ENCODE measurements around the gene GBF1. TPM values are rescaled to one million over a fixed set of nuclear protein-coding genes. Genes with fewer than 3 reads are reported as not detected.
A peak's percentile ranks its signal among the peaks of the same experiment; 100 is the strongest.

The GBF1 gene
- total RNA-seq, 2 donors from 2014 or later = 42.8 to 44.6 TPM

DNA sequence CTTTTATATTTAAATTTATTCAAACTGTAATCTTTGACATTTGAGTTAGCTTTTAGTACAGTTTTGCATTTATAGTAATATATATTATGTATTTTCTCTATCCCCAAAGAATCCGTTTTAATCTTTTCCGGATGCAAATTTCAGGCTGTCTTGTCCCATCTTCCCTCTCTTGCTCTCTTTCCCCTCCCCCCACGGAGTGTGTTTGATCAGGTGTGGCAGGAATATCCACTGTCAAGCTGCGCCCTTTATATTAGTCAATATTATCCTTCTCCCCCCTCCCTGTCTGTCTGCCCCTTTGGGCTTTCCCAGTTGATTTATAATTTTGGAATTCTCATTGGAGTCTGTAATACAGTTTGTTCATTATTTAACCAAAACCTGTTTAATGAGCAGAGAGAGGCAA is 19.0 kb downstream of the GBF1 start:
- ATAC-seq = no peak
- Mint-ChIP-seq H3K27ac (peak overlapping the region; percentile 60), H3K4me3 (no peak overlapping the region)

DNA sequence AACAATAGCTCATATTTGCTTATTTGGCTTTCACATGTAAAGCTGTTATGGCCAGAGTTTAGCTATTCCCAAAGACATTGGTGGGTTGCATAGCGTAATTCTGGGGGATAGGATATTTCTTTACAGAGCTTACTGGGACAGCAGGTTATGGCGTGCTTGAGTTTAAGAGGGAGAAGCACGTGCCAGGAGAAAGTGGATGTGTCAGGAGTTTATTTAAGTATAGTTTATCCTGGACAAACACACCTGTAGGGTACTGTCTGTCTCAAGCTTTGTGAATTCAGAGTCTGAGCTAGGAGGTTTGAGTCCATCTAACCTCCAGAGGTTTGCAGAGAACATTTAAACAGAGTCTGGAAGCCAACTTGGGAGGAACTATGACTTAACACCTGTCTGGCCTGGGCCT is 21.3 kb downstream of the GBF1 start:
- ATAC-seq (no peak), DNase-seq (no peak)
- no peak overlapping the region for H3K27ac Mint-ChIP-seq
- H3K4me3 Mint-ChIP-seq = no peak overlapping the region
- H3K36me3 Mint-ChIP-seq (ENCODE audit: low read depth) = peaks cover 2% of the 10 kb centered on the region
- peaks cover 28% of the 10 kb centered on the region for H3K4me1 Mint-ChIP-seq
- H3K27me3 Mint-ChIP-seq = no peaks in the 10 kb centered on the region
- H3K9me3 ChIP-seq (ENCODE audit: control insufficient read depth, low read length, poor library complexity, severe bottlenecking) = no peaks in the 10 kb centered on the region

More for the DNA sequence above, 19.0 kb downstream of the GBF1 start:
- H3K36me3 Mint-ChIP-seq (ENCODE audit: low read depth) = peaks cover 2% of the 10 kb centered on the region
- DNase-seq = no peak
- H3K27me3 Mint-ChIP-seq = no peaks in the 10 kb centered on the region
- H3K4me1 Mint-ChIP-seq = peaks cover 28% of the 10 kb centered on the region
- no peaks in the 10 kb centered on the region for H3K9me3 ChIP-seq (ENCODE audit: control insufficient read depth, low read length, poor library complexity, severe bottlenecking)

DNA sequence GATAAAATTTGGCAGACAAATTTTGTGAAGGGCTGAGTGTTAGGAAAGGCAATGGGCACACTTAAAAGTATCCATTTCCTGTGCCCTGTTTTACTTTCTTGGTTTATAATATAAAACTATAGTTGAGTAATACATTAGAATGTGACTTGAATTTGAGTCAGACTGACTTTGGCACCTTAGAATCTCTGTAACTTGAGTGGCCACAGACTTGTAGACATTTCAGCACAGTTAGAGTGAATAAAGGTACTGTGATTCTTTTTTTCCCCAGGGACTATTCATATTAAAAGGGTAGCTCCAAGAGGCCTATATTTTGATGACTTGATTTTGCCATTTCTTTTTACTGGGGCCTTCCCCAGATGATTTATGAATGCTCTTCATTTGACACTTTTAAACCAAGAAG is 22.4 kb downstream of the GBF1 start:
- ATAC-seq (no peak), DNase-seq (no peak)
- Mint-ChIP-seq H3K4me3 (no peak overlapping the region), H3K36me3 (ENCODE audit: low read depth) (peaks cover 2% of the 10 kb centered on the region), H3K27ac (peak overlapping the region; percentile 72), H3K4me1 (peaks cover 30% of the 10 kb centered on the region), H3K27me3 (no peaks in the 10 kb centered on the region)
- H3K9me3 ChIP-seq (ENCODE audit: control insufficient read depth, low read length, poor library complexity, severe bottlenecking) = no peaks in the 10 kb centered on the region

DNA sequence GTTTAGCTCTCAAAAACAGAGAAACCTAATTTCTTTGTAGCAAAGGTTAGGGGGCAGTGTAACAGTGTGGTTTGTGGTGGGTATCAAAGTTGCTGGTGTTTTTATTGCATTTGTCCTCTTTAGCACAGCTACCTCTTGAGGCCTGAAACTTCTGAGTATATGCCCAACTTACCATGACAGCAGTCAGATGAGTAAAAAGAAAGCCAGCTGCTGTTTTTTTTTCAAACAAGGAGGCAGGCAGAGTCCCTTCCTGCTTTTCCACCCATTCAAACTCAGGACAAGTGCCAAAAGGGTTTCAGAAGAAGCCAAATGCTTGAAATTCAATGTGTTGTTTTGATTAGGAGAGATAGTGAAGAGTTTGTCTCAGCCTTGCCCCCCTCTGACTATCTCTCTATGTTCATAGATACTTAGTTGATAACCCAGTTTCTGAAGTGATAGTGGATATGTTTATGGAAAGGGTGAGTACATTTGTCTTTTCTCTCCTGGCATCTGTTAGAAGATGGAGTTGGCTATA is 23.1 kb downstream of the GBF1 start:
- DNase-seq = no peak
- peaks cover 2% of the 10 kb centered on the region for H3K36me3 Mint-ChIP-seq (ENCODE audit: low read depth)
- no peaks in the 10 kb centered on the region for H3K9me3 ChIP-seq (ENCODE audit: control insufficient read depth, low read length, poor library complexity, severe bottlenecking)
- ATAC-seq = no peak
- no peak overlapping the region for H3K4me3 Mint-ChIP-seq
- no peaks in the 10 kb centered on the region for H3K27me3 Mint-ChIP-seq
- H3K27ac Mint-ChIP-seq = no peak overlapping the region
- peaks cover 32% of the 10 kb centered on the region for H3K4me1 Mint-ChIP-seq

DNA sequence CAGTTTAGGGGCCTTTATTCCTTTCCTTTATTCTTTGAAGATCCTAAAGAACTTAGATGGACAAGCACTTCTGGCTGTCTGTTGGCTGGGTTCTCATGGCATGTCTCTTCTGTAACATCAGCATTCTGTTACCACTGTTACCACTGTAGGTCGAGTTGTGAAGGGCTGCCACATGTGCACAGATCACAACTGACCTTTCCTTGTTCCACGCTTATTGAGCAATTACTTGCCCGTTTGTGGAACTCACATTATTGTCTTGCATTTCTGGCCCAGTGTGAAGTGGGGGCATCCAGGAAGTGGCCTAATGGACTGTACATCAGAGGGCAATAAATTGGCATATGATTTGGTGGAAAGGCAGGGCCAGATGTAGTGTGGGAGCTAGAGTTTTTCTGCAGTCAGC is 23.7 kb downstream of the GBF1 start:
- ATAC-seq = no peak
- Mint-ChIP-seq H3K27me3 (no peaks in the 10 kb centered on the region), H3K36me3 (ENCODE audit: low read depth) (peaks cover 2% of the 10 kb centered on the region), H3K27ac (peak overlapping the region; percentile 49), H3K4me1 (peaks cover 36% of the 10 kb centered on the region), H3K4me3 (no peak overlapping the region)
- H3K9me3 ChIP-seq (ENCODE audit: control insufficient read depth, low read length, poor library complexity, severe bottlenecking) = no peaks in the 10 kb centered on the region
- DNase-seq = no peak

DNA sequence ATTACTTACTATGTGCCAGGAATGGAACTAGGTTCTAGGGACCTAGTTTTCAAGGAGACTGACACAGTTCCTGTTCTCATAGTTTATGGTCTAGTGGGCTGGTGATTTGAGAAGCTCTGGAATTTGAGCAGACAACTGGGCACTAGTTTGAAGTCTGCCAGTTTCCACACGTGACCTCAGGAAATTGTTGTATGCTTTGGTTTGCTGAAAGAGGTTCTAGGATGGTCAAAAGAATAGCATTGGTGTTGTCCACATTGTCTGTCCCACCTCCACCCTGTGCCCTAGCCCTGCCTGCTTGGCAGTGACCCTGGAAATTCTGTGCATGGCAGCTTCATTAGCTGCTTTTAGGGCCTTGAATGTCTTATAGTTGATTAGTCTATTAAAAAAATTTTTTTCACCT is 28.7 kb downstream of the GBF1 start:
- Mint-ChIP-seq H3K27ac (no peak overlapping the region), H3K27me3 (no peaks in the 10 kb centered on the region), H3K36me3 (ENCODE audit: low read depth) (no peaks in the 10 kb centered on the region), H3K4me1 (peaks cover 20% of the 10 kb centered on the region), H3K4me3 (no peak overlapping the region)
- no peaks in the 10 kb centered on the region for H3K9me3 ChIP-seq (ENCODE audit: control insufficient read depth, low read length, poor library complexity, severe bottlenecking)
- DNase-seq (no peak), ATAC-seq (no peak)

DNA sequence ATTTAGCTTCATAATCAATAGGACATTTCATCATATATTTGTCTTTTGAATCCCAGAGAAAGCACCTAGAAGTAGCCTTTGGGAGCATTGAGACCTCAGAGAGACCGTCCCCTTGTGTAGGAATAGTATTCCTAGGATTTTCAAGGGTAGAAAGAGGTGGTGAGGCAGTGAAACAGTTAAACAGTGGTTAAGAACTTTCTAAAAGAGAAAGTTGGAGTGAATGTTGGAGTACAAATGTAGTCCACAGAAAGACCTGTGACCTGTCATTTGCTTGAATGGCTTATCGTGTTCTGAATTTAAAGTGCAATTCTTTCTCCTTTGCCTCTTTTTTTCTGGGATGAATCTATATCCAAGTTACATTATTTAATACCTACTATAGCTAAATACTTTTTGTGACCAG is 30.0 kb downstream of the GBF1 start:
- Mint-ChIP-seq H3K27ac (no peak overlapping the region), H3K4me1 (peaks cover 25% of the 10 kb centered on the region), H3K27me3 (no peaks in the 10 kb centered on the region), H3K36me3 (ENCODE audit: low read depth) (no peaks in the 10 kb centered on the region), H3K4me3 (no peak overlapping the region)
- ATAC-seq = no peak
- no peaks in the 10 kb centered on the region for H3K9me3 ChIP-seq (ENCODE audit: control insufficient read depth, low read length, poor library complexity, severe bottlenecking)
- DNase-seq = no peak

DNA sequence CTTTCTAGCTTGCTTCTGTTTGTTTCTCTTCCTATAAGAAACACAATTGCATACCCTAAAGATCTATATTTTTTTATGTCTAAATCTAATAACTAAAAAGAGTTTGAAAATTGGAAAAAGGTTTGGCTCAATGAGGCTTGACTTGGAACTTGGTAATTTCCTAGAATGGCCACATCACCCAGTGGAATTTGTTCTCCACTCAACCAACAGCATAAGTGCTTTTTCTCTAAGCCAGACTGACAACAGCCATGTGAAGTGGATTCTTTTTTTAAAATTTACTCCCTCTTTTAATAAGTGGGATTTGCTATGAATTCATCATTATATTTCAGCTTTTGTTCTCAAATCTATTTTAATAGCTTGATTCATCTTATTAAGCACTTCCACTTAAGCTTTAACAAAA is 33.8 kb downstream of the GBF1 start:
- Mint-ChIP-seq H3K36me3 (ENCODE audit: low read depth) (no peaks in the 10 kb centered on the region), H3K27me3 (no peaks in the 10 kb centered on the region), H3K4me3 (no peak overlapping the region), H3K27ac (no peak overlapping the region), H3K4me1 (peaks cover 36% of the 10 kb centered on the region)
- no peak for DNase-seq
- no peaks in the 10 kb centered on the region for H3K9me3 ChIP-seq (ENCODE audit: control insufficient read depth, low read length, poor library complexity, severe bottlenecking)
- no peak for ATAC-seq

DNA sequence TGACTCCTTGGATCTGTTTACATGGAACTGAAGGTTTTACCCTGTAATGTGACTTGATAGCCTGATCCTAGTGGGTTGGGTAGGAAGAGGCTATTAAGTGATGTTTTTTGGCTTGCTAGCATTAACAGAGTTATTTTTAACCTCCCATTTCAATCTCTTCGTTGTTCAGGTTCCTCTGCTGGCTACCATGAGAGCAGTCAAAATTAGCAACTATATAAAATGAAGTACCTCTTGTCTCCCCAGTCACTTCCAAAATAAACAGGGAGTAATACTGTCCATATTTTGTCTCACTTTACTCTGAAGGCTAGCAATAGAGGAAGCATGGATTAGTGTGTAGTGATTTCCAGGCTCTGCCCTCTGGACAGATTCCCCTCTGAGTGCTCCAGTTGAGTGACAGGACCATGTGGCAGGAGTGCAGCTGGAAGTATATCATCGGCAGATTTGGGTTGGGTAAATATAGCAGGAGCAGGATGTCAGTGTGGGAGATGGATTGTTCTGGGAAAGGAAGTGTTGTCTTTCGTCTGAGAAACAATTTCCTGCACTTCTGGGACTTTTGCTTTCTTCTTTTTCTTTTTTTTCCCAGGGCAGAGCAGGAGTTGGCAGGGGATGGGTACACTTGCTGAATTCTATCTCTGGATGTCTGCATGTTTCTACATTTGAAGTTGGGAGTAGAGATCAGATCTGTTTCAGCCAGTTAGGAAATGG is 35.2 kb downstream of the GBF1 start:
- H3K4me3 Mint-ChIP-seq = peak overlapping the region; percentile 31
- H3K36me3 Mint-ChIP-seq (ENCODE audit: low read depth) = peaks cover 2% of the 10 kb centered on the region
- no peak for DNase-seq
- no peak for ATAC-seq
- H3K27me3 Mint-ChIP-seq = no peaks in the 10 kb centered on the region
- no peaks in the 10 kb centered on the region for H3K9me3 ChIP-seq (ENCODE audit: control insufficient read depth, low read length, poor library complexity, severe bottlenecking)
- peaks cover 46% of the 10 kb centered on the region for H3K4me1 Mint-ChIP-seq
- peak overlapping the region; percentile 84 for H3K27ac Mint-ChIP-seq

DNA sequence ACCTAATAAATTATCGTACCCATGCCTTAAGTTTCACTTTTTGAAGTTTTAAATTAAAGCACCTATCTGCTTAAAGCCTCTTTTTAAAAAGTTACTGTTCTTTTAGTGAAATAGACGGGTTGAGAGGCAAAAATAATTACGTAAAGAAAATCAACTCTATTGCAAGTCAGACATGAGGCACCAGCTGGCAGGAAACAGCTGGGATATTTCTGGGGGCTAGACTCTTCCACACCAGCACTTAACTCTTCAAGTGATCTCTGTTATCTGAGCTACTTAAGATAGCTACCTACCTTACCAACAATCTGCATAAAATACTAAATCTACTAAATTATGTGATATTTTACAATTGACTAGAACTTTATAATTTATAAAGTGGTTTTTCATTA is 35.8 kb downstream of the GBF1 start:
- H3K9me3 ChIP-seq (ENCODE audit: control insufficient read depth, low read length, poor library complexity, severe bottlenecking) = no peaks in the 10 kb centered on the region
- Mint-ChIP-seq H3K4me3 (no peak overlapping the region), H3K27ac (peak overlapping the region; percentile 84), H3K36me3 (ENCODE audit: low read depth) (peaks cover 2% of the 10 kb centered on the region), H3K4me1 (peaks cover 49% of the 10 kb centered on the region), H3K27me3 (no peaks in the 10 kb centered on the region)
- ATAC-seq (no peak), DNase-seq (no peak)

DNA sequence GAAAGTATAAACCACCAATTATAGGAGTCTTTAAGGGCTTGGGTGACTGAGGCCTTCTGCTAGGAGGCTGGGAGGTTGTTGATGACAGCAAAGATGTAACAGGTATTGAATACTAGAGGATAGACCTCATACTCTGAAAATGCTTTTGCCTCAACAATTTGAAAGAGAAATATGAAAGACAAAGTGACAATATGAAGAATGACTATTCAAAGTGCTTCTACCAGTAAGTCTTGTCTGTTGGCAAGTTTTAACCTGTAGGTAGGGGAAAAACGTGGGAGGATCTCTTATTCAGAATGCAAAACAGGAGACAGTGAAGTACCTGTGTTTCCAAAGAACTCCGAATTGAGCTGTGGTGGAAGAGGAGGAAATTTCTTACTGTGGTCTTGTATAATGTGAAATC is 38.2 kb downstream of the GBF1 start:
- H3K4me1 Mint-ChIP-seq = peaks cover 50% of the 10 kb centered on the region
- H3K9me3 ChIP-seq (ENCODE audit: control insufficient read depth, low read length, poor library complexity, severe bottlenecking) = no peaks in the 10 kb centered on the region
- peaks cover 2% of the 10 kb centered on the region for H3K36me3 Mint-ChIP-seq (ENCODE audit: low read depth)
- ATAC-seq (no peak), DNase-seq (no peak)
- no peaks in the 10 kb centered on the region for H3K27me3 Mint-ChIP-seq
- H3K4me3 Mint-ChIP-seq = peak overlapping the region; percentile 59
- peak overlapping the region; percentile 79 for H3K27ac Mint-ChIP-seq

DNA sequence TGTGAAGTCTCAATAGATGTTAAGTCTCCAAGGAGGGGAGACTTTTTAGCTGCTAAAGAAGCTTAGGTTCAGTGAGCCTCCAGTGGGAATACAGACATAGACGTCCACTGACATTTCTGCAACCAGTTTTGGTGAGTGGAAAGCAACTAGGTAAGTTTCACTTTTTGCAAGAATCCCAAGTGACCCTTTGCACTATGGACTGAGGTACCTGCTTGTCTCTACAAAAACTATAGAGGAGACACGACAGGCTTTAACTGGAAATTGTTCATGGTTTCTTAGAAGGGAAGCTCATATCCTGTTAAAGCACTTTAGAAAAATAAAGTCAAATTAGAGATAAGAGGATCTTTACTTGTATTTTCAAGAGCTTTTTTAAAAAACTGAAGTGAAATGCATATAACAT is 38.6 kb downstream of the GBF1 start:
- no peaks in the 10 kb centered on the region for H3K9me3 ChIP-seq (ENCODE audit: control insufficient read depth, low read length, poor library complexity, severe bottlenecking)
- Mint-ChIP-seq H3K36me3 (ENCODE audit: low read depth) (peaks cover 2% of the 10 kb centered on the region), H3K4me3 (no peak overlapping the region), H3K27ac (peak overlapping the region; percentile 79), H3K27me3 (no peaks in the 10 kb centered on the region), H3K4me1 (peaks cover 47% of the 10 kb centered on the region)
- ATAC-seq (no peak), DNase-seq (no peak)

DNA sequence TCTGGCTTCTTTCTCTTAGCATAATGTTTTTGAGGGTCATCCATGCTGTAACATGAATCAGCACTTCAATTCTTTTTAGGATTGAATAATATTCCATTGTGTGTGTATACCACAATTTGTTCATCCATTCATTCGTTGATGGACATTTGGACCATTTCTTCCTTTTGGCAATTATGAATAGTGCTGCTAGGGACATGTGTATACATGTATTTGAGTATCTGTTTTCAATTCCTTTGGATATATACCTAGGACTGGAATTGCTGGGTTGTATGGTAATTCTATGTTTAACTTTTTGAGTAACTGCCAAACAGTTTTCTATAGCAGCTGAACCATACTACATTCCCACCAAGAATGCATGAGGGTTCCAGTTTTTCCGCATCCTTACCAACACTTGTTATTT is 39.2 kb downstream of the GBF1 start:
- no peak for DNase-seq
- ATAC-seq = no peak
- no peaks in the 10 kb centered on the region for H3K9me3 ChIP-seq (ENCODE audit: control insufficient read depth, low read length, poor library complexity, severe bottlenecking)
- H3K36me3 Mint-ChIP-seq (ENCODE audit: low read depth) = peaks cover 2% of the 10 kb centered on the region
- H3K4me3 Mint-ChIP-seq = no peak overlapping the region
- H3K27me3 Mint-ChIP-seq = no peaks in the 10 kb centered on the region
- H3K4me1 Mint-ChIP-seq = peaks cover 51% of the 10 kb centered on the region
- peak overlapping the region; percentile 79 for H3K27ac Mint-ChIP-seq

DNA sequence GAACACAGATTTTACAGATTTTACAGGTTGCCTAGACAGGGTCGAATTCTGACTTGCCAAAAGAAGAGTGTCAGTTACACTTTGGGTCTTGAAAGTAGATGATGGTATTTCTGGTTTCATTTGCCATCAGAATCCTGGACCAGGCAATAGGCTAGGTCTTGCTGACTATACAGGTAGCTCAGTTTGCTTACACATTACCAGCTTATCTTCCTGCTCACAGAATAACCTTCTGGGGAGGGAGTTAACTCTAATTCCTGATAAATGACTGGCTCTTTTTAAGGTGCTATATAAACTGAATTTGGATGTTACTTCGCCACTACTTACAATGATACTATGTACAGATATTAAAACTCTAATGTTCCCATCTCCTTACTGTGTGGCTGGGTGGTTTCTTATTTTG is 39.8 kb downstream of the GBF1 start:
- Mint-ChIP-seq H3K27ac (peak overlapping the region; percentile 79), H3K4me1 (peaks cover 48% of the 10 kb centered on the region), H3K4me3 (no peak overlapping the region), H3K27me3 (no peaks in the 10 kb centered on the region), H3K36me3 (ENCODE audit: low read depth) (peaks cover 2% of the 10 kb centered on the region)
- DNase-seq = no peak
- H3K9me3 ChIP-seq (ENCODE audit: control insufficient read depth, low read length, poor library complexity, severe bottlenecking) = no peaks in the 10 kb centered on the region
- ATAC-seq = no peak

All from T-helper 17 cell (primary cell).